Measurements from ENCODE around the gene DCLK1.

Gene DCLK1

GRCh38 chr13:36058116-36058515, 73.1 kb downstream of the DCLK1 start:
- H3K36me3 Mint-ChIP-seq (ENCODE audit: low read depth), result no peaks in the 10 kb centered on the region
- no peaks in the 10 kb centered on the region for H3K4me1 Mint-ChIP-seq (ENCODE audit: low read depth)
- H3K27ac Mint-ChIP-seq, result no peak overlapping the region
- peaks cover 9% of the 10 kb centered on the region for H3K9me3 Mint-ChIP-seq
- no peak overlapping the region for H3K4me3 Mint-ChIP-seq
- H3K27me3 Mint-ChIP-seq, result no peaks in the 10 kb centered on the region

GRCh38 chr13:36057547-36057946, 73.6 kb downstream of the DCLK1 start:
- Mint-ChIP-seq H3K9me3 (peaks cover 9% of the 10 kb centered on the region), H3K27me3 (no peaks in the 10 kb centered on the region), H3K36me3 (ENCODE audit: low read depth) (no peaks in the 10 kb centered on the region), H3K4me3 (no peak overlapping the region), H3K4me1 (ENCODE audit: low read depth) (no peaks in the 10 kb centered on the region), H3K27ac (no peak overlapping the region)

- H3K27ac Mint-ChIP-seq, result no peak overlapping the region
- H3K36me3 Mint-ChIP-seq (ENCODE audit: low read depth), result no peaks in the 10 kb centered on the region
- no peak overlapping the region for H3K4me3 Mint-ChIP-seq
- H3K9me3 Mint-ChIP-seq, result peaks cover 9% of the 10 kb centered on the region
- no peaks in the 10 kb centered on the region for H3K4me1 Mint-ChIP-seq (ENCODE audit: low read depth)
- no peaks in the 10 kb centered on the region for H3K27me3 Mint-ChIP-seq
Observed at GRCh38 chr13:36057041-36057440, 74.1 kb downstream of the DCLK1 start.

GRCh38 chr13:36055366-36055765, 75.8 kb downstream of the DCLK1 start:
- H3K36me3 Mint-ChIP-seq (ENCODE audit: low read depth), result no peaks in the 10 kb centered on the region
- H3K9me3 Mint-ChIP-seq, result peaks cover 9% of the 10 kb centered on the region
- H3K4me1 Mint-ChIP-seq (ENCODE audit: low read depth), result no peaks in the 10 kb centered on the region
- H3K27ac Mint-ChIP-seq, result no peak overlapping the region
- H3K27me3 Mint-ChIP-seq, result no peaks in the 10 kb centered on the region
- no peak overlapping the region for H3K4me3 Mint-ChIP-seq

GRCh38 chr13:36054041-36054440, 77.1 kb downstream of the DCLK1 start:
- Mint-ChIP-seq H3K27me3 (no peaks in the 10 kb centered on the region), H3K36me3 (ENCODE audit: low read depth) (no peaks in the 10 kb centered on the region), H3K27ac (no peak overlapping the region), H3K9me3 (peaks cover 6% of the 10 kb centered on the region), H3K4me1 (ENCODE audit: low read depth) (no peaks in the 10 kb centered on the region), H3K4me3 (no peak overlapping the region)

- Mint-ChIP-seq H3K27ac (no peak overlapping the region), H3K9me3 (peaks cover 4% of the 10 kb centered on the region), H3K27me3 (no peaks in the 10 kb centered on the region), H3K4me1 (ENCODE audit: low read depth) (no peaks in the 10 kb centered on the region), H3K36me3 (ENCODE audit: low read depth) (no peaks in the 10 kb centered on the region), H3K4me3 (no peak overlapping the region)
Observed at GRCh38 chr13:36051082-36051481, 80.1 kb downstream of the DCLK1 start.

- H3K27ac Mint-ChIP-seq, result no peak overlapping the region
- no peaks in the 10 kb centered on the region for H3K36me3 Mint-ChIP-seq (ENCODE audit: low read depth)
- no peaks in the 10 kb centered on the region for H3K9me3 Mint-ChIP-seq
- H3K4me1 Mint-ChIP-seq (ENCODE audit: low read depth), result no peaks in the 10 kb centered on the region
- no peaks in the 10 kb centered on the region for H3K27me3 Mint-ChIP-seq
- no peak overlapping the region for H3K4me3 Mint-ChIP-seq
Observed at GRCh38 chr13:36046672-36047071, 84.5 kb downstream of the DCLK1 start.

- Mint-ChIP-seq H3K4me3 (no peak overlapping the region), H3K36me3 (ENCODE audit: low read depth) (no peaks in the 10 kb centered on the region), H3K27me3 (no peaks in the 10 kb centered on the region), H3K4me1 (ENCODE audit: low read depth) (no peaks in the 10 kb centered on the region), H3K9me3 (peaks cover 3% of the 10 kb centered on the region), H3K27ac (no peak overlapping the region)
Observed at GRCh38 chr13:36038785-36039555, 92.2 kb downstream of the DCLK1 start.

- Mint-ChIP-seq H3K9me3 (peaks cover 7% of the 10 kb centered on the region), H3K36me3 (ENCODE audit: low read depth) (no peaks in the 10 kb centered on the region), H3K27ac (no peak overlapping the region), H3K27me3 (no peaks in the 10 kb centered on the region), H3K4me3 (no peak overlapping the region), H3K4me1 (ENCODE audit: low read depth) (no peaks in the 10 kb centered on the region)
Observed at GRCh38 chr13:36033035-36033434, 98.1 kb downstream of the DCLK1 start.

- H3K27ac Mint-ChIP-seq, result no peak overlapping the region
- no peaks in the 10 kb centered on the region for H3K27me3 Mint-ChIP-seq
- no peaks in the 10 kb centered on the region for H3K4me1 Mint-ChIP-seq (ENCODE audit: low read depth)
- peaks cover 4% of the 10 kb centered on the region for H3K9me3 Mint-ChIP-seq
- H3K4me3 Mint-ChIP-seq, result no peak overlapping the region
- no peaks in the 10 kb centered on the region for H3K36me3 Mint-ChIP-seq (ENCODE audit: low read depth)
Observed at GRCh38 chr13:36031490-36031889, 99.7 kb downstream of the DCLK1 start.

- peaks cover 4% of the 10 kb centered on the region for H3K9me3 Mint-ChIP-seq
- no peaks in the 10 kb centered on the region for H3K4me1 Mint-ChIP-seq (ENCODE audit: low read depth)
- H3K36me3 Mint-ChIP-seq (ENCODE audit: low read depth), result no peaks in the 10 kb centered on the region
- H3K4me3 Mint-ChIP-seq, result no peak overlapping the region
- no peak overlapping the region for H3K27ac Mint-ChIP-seq
- no peaks in the 10 kb centered on the region for H3K27me3 Mint-ChIP-seq
Observed at GRCh38 chr13:36030670-36031331, 100.4 kb downstream of the DCLK1 start.

- Mint-ChIP-seq H3K27me3 (no peaks in the 10 kb centered on the region), H3K36me3 (ENCODE audit: low read depth) (no peaks in the 10 kb centered on the region), H3K4me1 (ENCODE audit: low read depth) (no peaks in the 10 kb centered on the region), H3K9me3 (peaks cover 6% of the 10 kb centered on the region), H3K27ac (no peak overlapping the region), H3K4me3 (no peak overlapping the region)
Observed at GRCh38 chr13:36029166-36029565, 102.0 kb downstream of the DCLK1 start.

GRCh38 chr13:36028359-36029025, 102.7 kb downstream of the DCLK1 start:
- H3K27me3 Mint-ChIP-seq, result no peaks in the 10 kb centered on the region
- no peaks in the 10 kb centered on the region for H3K36me3 Mint-ChIP-seq (ENCODE audit: low read depth)
- no peak overlapping the region for H3K4me3 Mint-ChIP-seq
- H3K9me3 Mint-ChIP-seq, result peaks cover 6% of the 10 kb centered on the region
- no peak overlapping the region for H3K27ac Mint-ChIP-seq
- no peaks in the 10 kb centered on the region for H3K4me1 Mint-ChIP-seq (ENCODE audit: low read depth)

GRCh38 chr13:36026531-36026930, 104.7 kb downstream of the DCLK1 start:
- Mint-ChIP-seq H3K9me3 (peaks cover 9% of the 10 kb centered on the region), H3K4me1 (ENCODE audit: low read depth) (no peaks in the 10 kb centered on the region), H3K4me3 (no peak overlapping the region), H3K27me3 (no peaks in the 10 kb centered on the region), H3K27ac (no peak overlapping the region), H3K36me3 (ENCODE audit: low read depth) (no peaks in the 10 kb centered on the region)

- Mint-ChIP-seq H3K27me3 (no peaks in the 10 kb centered on the region), H3K4me3 (no peak overlapping the region), H3K4me1 (ENCODE audit: low read depth) (no peaks in the 10 kb centered on the region), H3K36me3 (ENCODE audit: low read depth) (no peaks in the 10 kb centered on the region), H3K27ac (no peak overlapping the region), H3K9me3 (peaks cover 18% of the 10 kb centered on the region)
Observed at GRCh38 chr13:36014763-36015162, 116.4 kb downstream of the DCLK1 start.

Data from stimulated activated naive CD8-positive, alpha-beta T cell treated with anti-CD3 and anti-CD28 coated beads, Interleukin-15, Interleukin-2, amounts not matched to agents 100 ng/mL and 50 ng/mL, for 24 hours (primary cell).